ENCODE results near the gene RBMS1.
"Not testable (repeated sequence)": the region's sequence is repeated elsewhere in the genome, so short reads cannot be mapped to it uniquely, and the experiment has no call there.

The RBMS1 gene

GRCh38 chr2:160439038-160439437 is 54.6 kb downstream of the RBMS1 start:
- H3K36me3 ChIP-seq (replicated peaks in 1 of 2; ENCODE audit: control insufficient read depth in 2 of 2, insufficient read depth in 2 of 2, low read length in 2 of 2); H3K4ac ChIP-seq (ENCODE audit: low read length); H2AFZ ChIP-seq (ENCODE audit: low read length); H2BK15ac ChIP-seq (ENCODE audit: low read length); H3K79me1 ChIP-seq (ENCODE audit: low read depth, low read length); H3K9ac ChIP-seq (ENCODE audit: low read depth, low read length, poor library complexity); H3K23ac ChIP-seq (ENCODE audit: low read depth, low read length, poor library complexity); H3K27me3 ChIP-seq (ENCODE audit: control insufficient read depth in 3 of 3, insufficient read depth in 3 of 3, low read depth in 1 of 3, low read length in 3 of 3); H2BK5ac ChIP-seq (ENCODE audit: low read length); H3K14ac ChIP-seq (ENCODE audit: low read length); H3K18ac ChIP-seq (ENCODE audit: low read length); H3K4me2 ChIP-seq (ENCODE audit: insufficient read depth, low read length, poor library complexity, severe bottlenecking); H2BK12ac ChIP-seq (ENCODE audit: low read length); H3K27ac ChIP-seq (replicated peaks; ENCODE audit: low read length); H4K91ac ChIP-seq (ENCODE audit: low read depth, low read length, poor library complexity); H4K8ac ChIP-seq (ENCODE audit: low read depth, low read length); H2AK5ac ChIP-seq (ENCODE audit: low read depth, low read length); H3K4me3 ChIP-seq (ENCODE audit: low read length in 2 of 2); DNase-seq (ENCODE audit: low spot score); H3K4me1 ChIP-seq (ENCODE audit: control insufficient read depth in 2 of 2, insufficient read depth in 1 of 2, low read depth in 1 of 2, low read length in 2 of 2); H2BK120ac ChIP-seq (ENCODE audit: low read depth, low read length): not testable (repeated sequence)
- H3K9me3 ChIP-seq (replicated peaks in 1 of 2; ENCODE audit: control insufficient read depth in 2 of 2, insufficient read depth in 1 of 2, low read depth in 1 of 2, low read length in 2 of 2), result peaks cover 6 to 21% of the 10 kb centered on the region in 2 donors
- no CpG with 5 or more reads among the region's 32 CpGs for WGBS, 2 donors (ENCODE audit: extremely low coverage in 2 of 2, insufficient read length in 2 of 2, insufficient replicate concordance in 1 of 2)

DNA sequence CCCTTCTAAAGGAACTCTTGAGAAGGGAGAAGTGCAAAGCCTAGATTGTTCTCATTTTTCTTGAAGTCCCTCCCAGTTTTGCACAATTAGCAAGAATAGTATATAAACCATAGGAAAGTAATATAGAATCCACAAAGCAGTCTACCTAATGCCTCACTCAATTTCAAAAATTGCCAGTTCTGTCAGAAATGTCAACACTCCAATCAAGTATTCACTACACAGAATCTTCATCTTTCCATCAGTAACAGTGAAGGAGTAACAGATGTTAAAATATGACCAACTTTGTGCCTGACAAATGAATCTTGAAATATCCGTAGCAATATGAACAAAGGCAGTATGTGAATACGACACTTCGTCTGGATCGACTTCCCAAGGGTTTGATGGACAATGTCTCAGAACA is 56.3 kb downstream of the RBMS1 start:
- no peak overlapping the region for H2BK15ac ChIP-seq (ENCODE audit: low read length)
- H3K9me3 ChIP-seq (replicated peaks in 1 of 2; ENCODE audit: control insufficient read depth in 2 of 2, insufficient read depth in 1 of 2, low read depth in 1 of 2, low read length in 2 of 2), result peaks cover 5 to 13% of the 10 kb centered on the region in 2 donors
- no peak overlapping the region for H3K14ac ChIP-seq (ENCODE audit: low read length)
- no peak overlapping the region for H3K18ac ChIP-seq (ENCODE audit: low read length)
- H3K79me1 ChIP-seq (ENCODE audit: low read depth, low read length), result no peaks in the 10 kb centered on the region
- H2BK120ac ChIP-seq (ENCODE audit: low read depth, low read length), result no peak overlapping the region
- no CpG with 5 or more reads among the region's 4 CpGs for WGBS, 2 donors (ENCODE audit: extremely low coverage in 2 of 2, insufficient read length in 2 of 2, insufficient replicate concordance in 1 of 2)
- H3K4me3 ChIP-seq (ENCODE audit: low read length in 2 of 2), result no peak overlapping the region
- no peak overlapping the region for H3K4me2 ChIP-seq (ENCODE audit: insufficient read depth, low read length, poor library complexity, severe bottlenecking)
- no peak for DNase-seq (ENCODE audit: low spot score)
- H4K8ac ChIP-seq (ENCODE audit: low read depth, low read length), result no peak overlapping the region
- H3K27ac ChIP-seq (replicated peaks; ENCODE audit: low read length), result no peak overlapping the region
- peaks cover 0 to 10% of the 10 kb centered on the region in 2 donors for H3K36me3 ChIP-seq (replicated peaks in 1 of 2; ENCODE audit: control insufficient read depth in 2 of 2, insufficient read depth in 2 of 2, low read length in 2 of 2)
- no peak overlapping the region for H2AFZ ChIP-seq (ENCODE audit: low read length)
- no peak overlapping the region for H3K9ac ChIP-seq (ENCODE audit: low read depth, low read length, poor library complexity)
- H2BK5ac ChIP-seq (ENCODE audit: low read length), result no peak overlapping the region
- no peak overlapping the region for H3K4ac ChIP-seq (ENCODE audit: low read length)
- no peaks in the 10 kb centered on the region for H3K27me3 ChIP-seq (ENCODE audit: control insufficient read depth in 3 of 3, insufficient read depth in 3 of 3, low read depth in 1 of 3, low read length in 3 of 3)
- no peak overlapping the region for H4K91ac ChIP-seq (ENCODE audit: low read depth, low read length, poor library complexity)
- no peak overlapping the region for H2BK12ac ChIP-seq (ENCODE audit: low read length)
- H2AK5ac ChIP-seq (ENCODE audit: low read depth, low read length), result no peak overlapping the region
- no peaks in the 10 kb centered on the region for H3K4me1 ChIP-seq (ENCODE audit: control insufficient read depth in 2 of 2, insufficient read depth in 1 of 2, low read depth in 1 of 2, low read length in 2 of 2)
- H3K23ac ChIP-seq (ENCODE audit: low read depth, low read length, poor library complexity), result no peak overlapping the region

DNA sequence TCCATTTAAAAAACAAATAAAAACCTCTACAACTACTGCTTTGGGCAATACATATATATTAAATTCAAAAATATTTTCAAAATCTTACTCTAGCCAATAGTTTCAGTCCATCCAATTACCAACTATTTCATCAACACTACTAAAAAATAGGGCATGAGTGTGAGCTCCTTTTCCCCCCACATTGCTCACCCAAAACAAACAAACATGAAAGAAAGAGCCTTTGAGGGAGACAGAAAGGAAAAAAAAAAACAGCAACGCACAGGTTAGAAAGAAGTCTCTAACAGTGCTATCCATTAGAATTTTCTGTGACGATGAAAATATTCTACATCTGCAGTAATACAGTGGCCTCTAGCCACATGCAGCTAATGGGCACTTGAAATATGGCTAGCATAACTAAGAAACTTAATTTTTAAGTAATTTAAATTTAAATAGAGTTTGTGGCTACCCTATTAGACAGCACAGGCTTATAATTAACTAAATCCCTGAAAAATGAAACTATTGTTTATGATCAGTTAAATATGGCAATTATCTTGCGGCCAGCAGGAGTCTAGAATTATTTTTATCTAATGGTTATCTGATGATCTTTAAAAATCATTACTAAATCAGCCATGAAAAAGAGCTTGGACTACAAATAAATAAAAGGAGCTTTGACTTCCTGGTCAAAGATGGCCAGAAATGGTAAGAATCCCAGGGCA is 59.2 kb downstream of the RBMS1 start:
- Histone ChIP-seq H3K27me3 (ENCODE audit: control insufficient read depth in 3 of 3, insufficient read depth in 3 of 3, low read depth in 1 of 3, low read length in 3 of 3) (no peaks in the 10 kb centered on the region), H3K36me3 (replicated peaks in 1 of 2; ENCODE audit: control insufficient read depth in 2 of 2, insufficient read depth in 2 of 2, low read length in 2 of 2) (peaks cover 2 to 22% of the 10 kb centered on the region in 2 donors), H2BK15ac (ENCODE audit: low read length) (no peak overlapping the region), H3K27ac (replicated peaks; ENCODE audit: low read length) (no peak overlapping the region), H3K4me1 (ENCODE audit: control insufficient read depth in 2 of 2, insufficient read depth in 1 of 2, low read depth in 1 of 2, low read length in 2 of 2) (no peaks in the 10 kb centered on the region), H3K9me3 (replicated peaks in 1 of 2; ENCODE audit: control insufficient read depth in 2 of 2, insufficient read depth in 1 of 2, low read depth in 1 of 2, low read length in 2 of 2) (peaks cover 7 to 12% of the 10 kb centered on the region in 2 donors), H2AK5ac (ENCODE audit: low read depth, low read length) (no peak overlapping the region), H2BK5ac (ENCODE audit: low read length) (no peak overlapping the region), H3K4me3 (ENCODE audit: low read length in 2 of 2) (no peak overlapping the region), H3K23ac (ENCODE audit: low read depth, low read length, poor library complexity) (no peak overlapping the region), H3K18ac (ENCODE audit: low read length) (no peak overlapping the region), H4K91ac (ENCODE audit: low read depth, low read length, poor library complexity) (no peak overlapping the region), H2BK12ac (ENCODE audit: low read length) (no peak overlapping the region), H2AFZ (ENCODE audit: low read length) (no peak overlapping the region), H3K4me2 (ENCODE audit: insufficient read depth, low read length, poor library complexity, severe bottlenecking) (no peak overlapping the region), H2BK120ac (ENCODE audit: low read depth, low read length) (no peak overlapping the region), H4K8ac (ENCODE audit: low read depth, low read length) (no peak overlapping the region), H3K9ac (ENCODE audit: low read depth, low read length, poor library complexity) (no peak overlapping the region), H3K14ac (ENCODE audit: low read length) (no peak overlapping the region), H3K4ac (ENCODE audit: low read length) (no peak overlapping the region), H3K79me1 (ENCODE audit: low read depth, low read length) (no peaks in the 10 kb centered on the region)
- WGBS, 2 donors (ENCODE audit: extremely low coverage in 2 of 2, insufficient read length in 2 of 2, insufficient replicate concordance in 1 of 2), result no CpG with 5 or more reads among the region's 3 CpGs
- DNase-seq (ENCODE audit: low spot score), result no peak

GRCh38 chr2:160433466-160434140 is 60.0 kb downstream of the RBMS1 start:
- Histone ChIP-seq H3K79me1 (ENCODE audit: low read depth, low read length) (no peaks in the 10 kb centered on the region), H3K14ac (ENCODE audit: low read length) (no peak overlapping the region), H2BK15ac (ENCODE audit: low read length) (no peak overlapping the region), H2BK12ac (ENCODE audit: low read length) (no peak overlapping the region), H3K4ac (ENCODE audit: low read length) (no peak overlapping the region), H3K36me3 (replicated peaks in 1 of 2; ENCODE audit: control insufficient read depth in 2 of 2, insufficient read depth in 2 of 2, low read length in 2 of 2) (peaks cover 2 to 22% of the 10 kb centered on the region in 2 donors), H3K4me2 (ENCODE audit: insufficient read depth, low read length, poor library complexity, severe bottlenecking) (no peak overlapping the region), H3K9me3 (replicated peaks in 1 of 2; ENCODE audit: control insufficient read depth in 2 of 2, insufficient read depth in 1 of 2, low read depth in 1 of 2, low read length in 2 of 2) (peaks cover 7 to 12% of the 10 kb centered on the region in 2 donors), H2AFZ (ENCODE audit: low read length) (no peak overlapping the region), H2AK5ac (ENCODE audit: low read depth, low read length) (no peak overlapping the region), H3K9ac (ENCODE audit: low read depth, low read length, poor library complexity) (no peak overlapping the region), H4K91ac (ENCODE audit: low read depth, low read length, poor library complexity) (no peak overlapping the region), H3K23ac (ENCODE audit: low read depth, low read length, poor library complexity) (no peak overlapping the region), H2BK5ac (ENCODE audit: low read length) (no peak overlapping the region), H2BK120ac (ENCODE audit: low read depth, low read length) (no peak overlapping the region), H3K27ac (replicated peaks; ENCODE audit: low read length) (no peak overlapping the region), H3K4me1 (ENCODE audit: control insufficient read depth in 2 of 2, insufficient read depth in 1 of 2, low read depth in 1 of 2, low read length in 2 of 2) (no peaks in the 10 kb centered on the region), H3K4me3 (ENCODE audit: low read length in 2 of 2) (no peak overlapping the region), H4K8ac (ENCODE audit: low read depth, low read length) (no peak overlapping the region), H3K27me3 (ENCODE audit: control insufficient read depth in 3 of 3, insufficient read depth in 3 of 3, low read depth in 1 of 3, low read length in 3 of 3) (no peaks in the 10 kb centered on the region), H3K18ac (ENCODE audit: low read length) (no peak overlapping the region)
- no peak for DNase-seq (ENCODE audit: low spot score)
- no CpG with 5 or more reads among the region's 4 CpGs for WGBS, 2 donors (ENCODE audit: extremely low coverage in 2 of 2, insufficient read length in 2 of 2, insufficient replicate concordance in 1 of 2)
